ENCODE data around the gene GSTA5. TPM values are rescaled to one million over a fixed set of nuclear protein-coding genes. Genes with fewer than 3 reads are reported as not detected.

The GSTA5 gene
- total RNA-seq, 4 donors from 2014 or later, result not detected

DNA sequence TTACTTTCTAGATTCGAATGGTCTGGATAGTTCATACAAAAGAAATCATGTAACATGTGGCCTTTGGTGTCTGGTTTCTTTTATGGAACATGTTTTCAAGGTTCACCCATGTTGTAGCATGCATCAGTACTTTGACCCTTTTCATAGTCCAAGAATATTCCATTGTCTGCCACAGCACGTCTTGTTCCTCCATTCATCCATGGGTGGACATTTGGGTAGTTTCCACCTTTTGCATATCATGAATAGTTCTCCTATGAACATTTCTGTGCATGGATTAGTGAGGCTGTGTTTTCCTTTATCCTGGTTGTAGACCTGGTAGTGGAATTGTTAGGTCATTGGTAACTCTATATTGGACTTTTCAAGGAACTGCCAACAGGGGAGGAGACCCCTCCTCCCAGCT lies 37.2 kb upstream of the GSTA5 start:
- Histone ChIP-seq H3K27ac (replicated peaks in 1 of 4) (no peak overlapping the region), H3K9me3 (no peaks in the 10 kb centered on the region), H3K36me3 (no peaks in the 10 kb centered on the region), H3K4me1 (peaks cover 0 to 10% (median 6%) of the 10 kb centered on the region in 4 donors), H3K27me3 (no peaks in the 10 kb centered on the region), H3K4me3 (no peak overlapping the region)
- TF ChIP-seq EP300 (IDR thresholded peaks at IDR 0.05), result no peak
- TF ChIP-seq, protein P1, sequence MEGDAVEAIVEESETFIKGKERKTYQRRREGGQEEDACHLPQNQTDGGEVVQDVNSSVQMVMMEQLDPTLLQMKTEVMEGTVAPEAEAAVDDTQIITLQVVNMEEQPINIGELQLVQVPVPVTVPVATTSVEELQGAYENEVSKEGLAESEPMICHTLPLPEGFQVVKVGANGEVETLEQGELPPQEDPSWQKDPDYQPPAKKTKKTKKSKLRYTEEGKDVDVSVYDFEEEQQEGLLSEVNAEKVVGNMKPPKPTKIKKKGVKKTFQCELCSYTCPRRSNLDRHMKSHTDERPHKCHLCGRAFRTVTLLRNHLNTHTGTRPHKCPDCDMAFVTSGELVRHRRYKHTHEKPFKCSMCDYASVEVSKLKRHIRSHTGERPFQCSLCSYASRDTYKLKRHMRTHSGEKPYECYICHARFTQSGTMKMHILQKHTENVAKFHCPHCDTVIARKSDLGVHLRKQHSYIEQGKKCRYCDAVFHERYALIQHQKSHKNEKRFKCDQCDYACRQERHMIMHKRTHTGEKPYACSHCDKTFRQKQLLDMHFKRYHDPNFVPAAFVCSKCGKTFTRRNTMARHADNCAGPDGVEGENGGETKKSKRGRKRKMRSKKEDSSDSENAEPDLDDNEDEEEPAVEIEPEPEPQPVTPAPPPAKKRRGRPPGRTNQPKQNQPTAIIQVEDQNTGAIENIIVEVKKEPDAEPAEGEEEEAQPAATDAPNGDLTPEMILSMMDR (IDR thresholded peaks at IDR 0.05), result no peak
- TF ChIP-seq POLR2AphosphoS5 (IDR thresholded peaks at IDR 0.05), result no peak
- no peak for TF ChIP-seq POLR2A (IDR thresholded peaks at IDR 0.05; ENCODE audit: low read depth)
- no peak for DNase-seq (ENCODE audit: extremely low spot score)
- 74% methylated on average over 2 of the region's 2 CpGs for WGBS
- intact Hi-C loops (cut with DNase I), result no loop called here

DNA sequence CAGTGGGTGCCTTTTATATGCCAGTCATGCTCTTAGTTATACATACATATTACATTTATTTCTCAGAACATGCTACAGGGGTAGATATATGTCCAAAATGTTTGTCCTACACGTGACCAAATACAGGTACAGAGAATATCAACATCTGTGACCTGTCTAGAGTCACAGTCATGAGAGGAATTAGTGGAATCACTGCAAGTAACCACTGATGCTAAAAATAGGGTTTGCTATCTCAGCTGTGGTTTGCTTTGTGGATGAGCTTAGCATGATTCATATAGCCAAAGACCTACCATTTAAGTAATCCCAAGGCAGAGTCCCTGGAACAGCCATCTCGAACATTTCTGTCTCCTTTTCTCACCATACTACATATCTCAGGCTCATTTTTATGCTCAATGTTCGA lies 36.6 kb upstream of the GSTA5 start:
- Histone ChIP-seq H3K9me3 (no peaks in the 10 kb centered on the region), H3K27me3 (no peaks in the 10 kb centered on the region), H3K4me3 (no peak overlapping the region), H3K4me1 (peaks cover 0 to 9% (median 6%) of the 10 kb centered on the region in 4 donors), H3K27ac (replicated peaks in 1 of 4) (no peak overlapping the region), H3K36me3 (no peaks in the 10 kb centered on the region)
- intact Hi-C loops (cut with DNase I), result no loop called here
- 76% methylated on average over 3 of the region's 3 CpGs for WGBS
- DNase-seq (ENCODE audit: extremely low spot score), result no peak
- TF ChIP-seq POLR2AphosphoS5 (IDR thresholded peaks at IDR 0.05) (no peak), POLR2A (IDR thresholded peaks at IDR 0.05; ENCODE audit: low read depth) (no peak), EP300 (IDR thresholded peaks at IDR 0.05) (no peak)
- TF ChIP-seq, protein P1 (IDR thresholded peaks at IDR 0.05), result no peak

DNA sequence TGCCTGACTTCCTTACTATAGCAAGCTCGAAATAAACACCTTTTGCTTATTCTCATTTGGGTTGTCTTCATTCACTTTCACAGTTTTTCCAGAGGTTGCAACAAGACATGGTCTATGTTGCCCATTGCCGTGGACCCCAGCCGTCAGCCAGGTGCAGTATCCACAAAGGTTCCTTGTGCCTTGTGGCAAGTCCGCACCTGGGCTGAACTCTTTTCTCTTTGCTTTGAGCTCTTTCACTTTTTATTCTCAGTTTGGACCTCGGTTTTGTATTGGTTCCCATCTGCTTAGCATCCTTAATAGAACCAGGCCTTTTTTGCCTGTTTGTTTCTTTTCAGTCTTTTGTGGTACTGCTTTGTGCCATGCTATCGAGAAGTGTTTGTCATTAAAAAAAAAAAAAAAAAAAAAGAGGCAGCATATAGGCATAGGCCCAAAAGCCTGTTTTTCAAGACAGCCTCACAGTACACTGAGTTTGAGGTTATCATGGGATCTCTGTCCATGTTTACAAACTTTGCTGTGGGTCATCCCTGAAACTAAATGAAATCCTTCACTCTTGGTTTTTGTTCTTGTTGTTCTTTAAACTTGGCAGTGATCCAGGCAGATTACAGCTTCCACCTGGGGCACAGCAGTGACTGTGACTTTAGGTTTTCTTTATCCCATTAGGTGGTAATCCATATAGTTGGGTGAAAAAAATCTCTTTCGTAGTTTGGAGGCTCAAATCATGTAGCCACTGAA lies 35.6 kb upstream of the GSTA5 start:
- H3K27me3 ChIP-seq, result no peaks in the 10 kb centered on the region

DNA sequence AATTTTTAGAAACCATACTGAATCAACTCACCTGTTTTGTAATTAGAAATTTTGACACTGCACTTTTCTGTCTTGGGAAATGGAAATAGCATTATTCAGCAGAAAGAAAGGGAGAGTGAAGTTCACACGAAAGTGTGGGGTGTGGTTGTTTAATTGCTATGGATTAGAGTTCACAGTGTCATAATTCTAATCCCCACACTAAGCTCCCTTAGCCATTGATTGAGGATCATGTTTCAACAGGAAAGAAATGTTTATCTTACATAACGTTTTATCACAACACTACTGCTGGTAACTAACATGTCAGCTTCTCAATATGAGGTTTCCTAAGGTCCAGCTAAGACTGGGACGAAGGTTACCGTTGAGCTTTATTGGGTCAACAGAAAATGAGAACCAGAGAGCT lies 31.4 kb upstream of the GSTA5 start:
- WGBS, result 50% methylated on average over 4 of the region's 4 CpGs
- DNase-seq (ENCODE audit: extremely low spot score), result no peak
- no peak overlapping the region for H3K4me3 ChIP-seq

More for the DNA sequence above, 35.6 kb upstream of the GSTA5 start:
- Histone ChIP-seq H3K9me3 (no peaks in the 10 kb centered on the region), H3K4me1 (no peaks in the 10 kb centered on the region), H3K36me3 (no peaks in the 10 kb centered on the region), H3K4me3 (no peak overlapping the region), H3K27ac (replicated peaks in 1 of 4) (no peak overlapping the region)
- no peak for TF ChIP-seq EP300 (IDR thresholded peaks at IDR 0.05)
- TF ChIP-seq POLR2AphosphoS5 (IDR thresholded peaks at IDR 0.05), result no peak
- TF ChIP-seq POLR2A (IDR thresholded peaks at IDR 0.05; ENCODE audit: low read depth), result no peak
- TF ChIP-seq, protein P1 (IDR thresholded peaks at IDR 0.05), result no peak
- DNase-seq (ENCODE audit: extremely low spot score), result no peak
- WGBS, result 89% methylated on average over 7 of the region's 7 CpGs
- intact Hi-C loops (cut with DNase I), result no loop called here

More for the DNA sequence above, 31.4 kb upstream of the GSTA5 start:
- Histone ChIP-seq H3K4me1 (no peaks in the 10 kb centered on the region), H3K36me3 (no peaks in the 10 kb centered on the region), H3K9me3 (no peaks in the 10 kb centered on the region), H3K27me3 (no peaks in the 10 kb centered on the region), H3K27ac (replicated peaks in 1 of 4) (no peak overlapping the region)
- intact Hi-C loops (cut with DNase I), result no loop called here
- TF ChIP-seq EP300 (IDR thresholded peaks at IDR 0.05), result no peak
- TF ChIP-seq, protein P1 (IDR thresholded peaks at IDR 0.05), result no peak
- no peak for TF ChIP-seq POLR2A (IDR thresholded peaks at IDR 0.05; ENCODE audit: low read depth)
- TF ChIP-seq POLR2AphosphoS5 (IDR thresholded peaks at IDR 0.05), result no peak
